Panc1 (cell line): ENCODE results near the gene IRS1. TPM values are rescaled to one million over a fixed set of nuclear protein-coding genes. Genes with fewer than 3 reads are reported as not detected.

Experiments
- ATAC-seq: fragments of 200-7000 bp; cut with Tn5 transposase; 2 replicates; pipeline ENCODE4 v1.9.1; 2020; ENCODE audit warnings: mild to moderate bottlenecking, moderate library complexity
- BruUV-seq: library from RNA; stranded (reverse); fragments of 400-500 nt; replicated peaks from 2 replicates; lab custom pipeline; 2021; lab: Mats Ljungman, UMichigan
- CTCF ChIA-PET: fragments of 300-600 bp; sonication (Branson Sonifier 250); formaldehyde crosslinking; loops from one replicate; lab custom pipeline; 2022; ENCODE audit warnings: antibody characterized with exemption; lab: Charles Lee
- POLR2A ChIA-PET: fragments of 300-600 bp; sonication (Branson Sonifier 250); formaldehyde crosslinking; loops from one replicate; lab custom pipeline; 2022; ENCODE audit warnings: antibody characterized with exemption; lab: Charles Lee
- DNase-seq: peaks from one replicate; pipeline ENCODE4 v3.0.0-alpha.2; 2010; ENCODE audit warnings: low read depth, low spot score
- H3K27ac ChIP-seq: 2 replicates; pipeline ENCODE4 v1.5.1; 2011; ENCODE audit warnings: mild to moderate bottlenecking, low read length, inconsistent platforms
- H3K27me3 ChIP-seq: fragments of 200-500 bp; sonication (Bioruptor generic); 2 replicates; pipeline ENCODE4 v1.6.0; 2014; ENCODE audit warnings: low read length, inconsistent platforms; ENCODE audit not compliant: control insufficient read depth, insufficient read depth
- H3K36me3 ChIP-seq: fragments of 200-500 bp; sonication (Bioruptor generic); 2 replicates; pipeline ENCODE4 v1.5.1; 2014; ENCODE audit warnings: inconsistent platforms, mild to moderate bottlenecking, low read length, moderate library complexity; ENCODE audit not compliant: control insufficient read depth, insufficient read depth
- H3K4me1 ChIP-seq: 2 replicates; pipeline ENCODE4 v1.5.1; 2011; ENCODE audit warnings: inconsistent platforms, mild to moderate bottlenecking, low read length, moderate library complexity; ENCODE audit not compliant: control insufficient read depth, insufficient read depth
- H3K4me3 ChIP-seq, 2 experiments: 2 replicates each; pipeline ENCODE4 v1.5.1; 2011 to 2012; ENCODE audit warnings: low read depth in 2 of 2, low read length in 2 of 2, mild to moderate bottlenecking in 2 of 2, inconsistent platforms in 1 of 2, moderate library complexity in 1 of 2
- H3K9me3 ChIP-seq: fragments of 200-500 bp; sonication (Bioruptor generic); 2 replicates; pipeline ENCODE4 v1.5.1; 2014; ENCODE audit warnings: low read depth, mild to moderate bottlenecking, inconsistent platforms, low read length, moderate library complexity; ENCODE audit not compliant: control insufficient read depth, insufficient read depth
- POLR2AphosphoS5 ChIP-seq: IDR thresholded peaks from 2 replicates; pipeline ENCODE4 v1.6.1; 2012; ENCODE audit warnings: mild to moderate bottlenecking, low read depth, low read length, moderate library complexity
- SIN3A ChIP-seq: IDR thresholded peaks from 2 replicates; pipeline ENCODE4 v1.6.1; 2012; ENCODE audit warnings: low read depth, mild to moderate bottlenecking, low read length, moderate library complexity, borderline replicate concordance; ENCODE audit not compliant: insufficient read depth
- TCF7L2 ChIP-seq: IDR thresholded peaks from 2 replicates; pipeline ENCODE4 v1.6.1; 2011; ENCODE audit warnings: mild to moderate bottlenecking, low read depth, low read length, inconsistent platforms
- in situ Hi-C: cut with HindIII; loops from 2 replicates; pipeline ENCODE4 v1.10.0; 2016; ENCODE audit warnings: low sequenced_read_pairs, low pct_unique_long_range_greater_than_20kb
- intact Hi-C: fragments of 100-400 bp; cut with micrococcal nuclease; formaldehyde crosslinking; loops from one replicate; pipeline ENCODE4 v1.10.0; 2022; ENCODE audit not compliant: unreplicated experiment
- total RNA-seq: library from RNA; stranded (reverse); gene quantifications from one replicate; pipeline ENCODE4 v1.2.1, GENCODE V29; 2021; ENCODE audit not compliant: unreplicated experiment
- TF ChIP-seq, protein P1 (sequence below): fragments of 450-650 bp; IDR thresholded peaks from 2 replicates; pipeline ENCODE4 v1.5.1; 2017; ENCODE audit warnings: mild to moderate bottlenecking
- TF ChIP-seq, protein P2 (sequence below), 2 experiments: IDR thresholded peaks; 2 replicates each; pipeline ENCODE4 v1.6.1; 2011 to 2012; ENCODE audit warnings: low read depth in 2 of 2, control low read depth in 1 of 2, low read length in 1 of 2, mild to moderate bottlenecking in 1 of 2, moderate library complexity in 1 of 2; ENCODE audit not compliant: insufficient read depth in 1 of 2

The IRS1 gene
- total RNA-seq, 1 experiment from 2014 or later: 27.3 TPM

DNA sequence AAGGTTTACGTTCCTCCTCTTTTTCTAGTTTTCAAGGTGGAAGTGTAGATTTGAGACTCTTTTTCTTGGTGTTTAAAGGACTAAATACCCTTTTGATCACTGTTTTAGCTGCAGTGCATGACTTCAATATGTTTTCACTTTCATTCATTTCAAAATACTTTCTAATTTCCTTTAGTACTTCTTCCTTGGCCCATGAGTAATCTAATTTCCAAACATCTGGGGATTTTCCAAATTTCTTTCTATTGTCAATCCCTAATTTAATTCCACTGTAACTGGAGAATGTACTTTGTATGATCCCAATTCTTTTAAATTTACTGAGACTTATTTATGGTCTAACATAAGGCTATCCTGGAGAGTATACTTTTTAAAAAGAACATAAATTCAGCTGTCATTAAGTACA, 32.4 kb upstream of the IRS1 start:
- BruUV-seq: no TSS peak
- ChIA-PET CTCF (no interaction called here), POLR2A (no interaction called here)

DNA sequence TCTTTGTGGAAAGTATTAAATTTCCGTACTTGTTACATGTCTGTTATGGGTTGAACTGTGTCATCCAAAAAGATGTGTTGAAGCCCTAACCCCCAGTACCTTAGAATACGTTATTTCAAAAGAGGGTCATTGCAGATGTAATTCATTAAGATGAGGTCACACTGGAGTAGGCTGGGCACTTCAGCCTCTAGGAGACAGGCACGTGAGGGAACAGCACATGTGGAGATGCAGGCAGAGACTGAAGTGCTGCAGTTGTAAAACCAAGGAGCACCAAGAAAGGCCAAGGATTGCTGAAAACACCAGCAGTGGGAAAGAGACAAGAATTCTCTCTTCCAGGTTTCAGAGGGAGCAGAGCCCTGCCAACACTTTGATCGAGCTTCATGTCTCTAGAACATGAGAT, 31.6 kb upstream of the IRS1 start:
- Histone ChIP-seq H3K27ac (no peak overlapping the region), H3K36me3 (no peaks in the 10 kb centered on the region), H3K4me3 (no peak overlapping the region), H3K4me1 (peaks cover 3% of the 10 kb centered on the region; the same call in 1 of the 2 replicates), H3K27me3 (no peaks in the 10 kb centered on the region), H3K9me3 (no peaks in the 10 kb centered on the region)
- in situ Hi-C loops: no loop called here
- DNase-seq: no peak
- intact Hi-C loops: no loop called here
- ATAC-seq: no peak
- TF ChIP-seq, protein P1, sequence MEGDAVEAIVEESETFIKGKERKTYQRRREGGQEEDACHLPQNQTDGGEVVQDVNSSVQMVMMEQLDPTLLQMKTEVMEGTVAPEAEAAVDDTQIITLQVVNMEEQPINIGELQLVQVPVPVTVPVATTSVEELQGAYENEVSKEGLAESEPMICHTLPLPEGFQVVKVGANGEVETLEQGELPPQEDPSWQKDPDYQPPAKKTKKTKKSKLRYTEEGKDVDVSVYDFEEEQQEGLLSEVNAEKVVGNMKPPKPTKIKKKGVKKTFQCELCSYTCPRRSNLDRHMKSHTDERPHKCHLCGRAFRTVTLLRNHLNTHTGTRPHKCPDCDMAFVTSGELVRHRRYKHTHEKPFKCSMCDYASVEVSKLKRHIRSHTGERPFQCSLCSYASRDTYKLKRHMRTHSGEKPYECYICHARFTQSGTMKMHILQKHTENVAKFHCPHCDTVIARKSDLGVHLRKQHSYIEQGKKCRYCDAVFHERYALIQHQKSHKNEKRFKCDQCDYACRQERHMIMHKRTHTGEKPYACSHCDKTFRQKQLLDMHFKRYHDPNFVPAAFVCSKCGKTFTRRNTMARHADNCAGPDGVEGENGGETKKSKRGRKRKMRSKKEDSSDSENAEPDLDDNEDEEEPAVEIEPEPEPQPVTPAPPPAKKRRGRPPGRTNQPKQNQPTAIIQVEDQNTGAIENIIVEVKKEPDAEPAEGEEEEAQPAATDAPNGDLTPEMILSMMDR: no peak
- no peak for TF ChIP-seq TCF7L2
- TF ChIP-seq, protein P2, sequence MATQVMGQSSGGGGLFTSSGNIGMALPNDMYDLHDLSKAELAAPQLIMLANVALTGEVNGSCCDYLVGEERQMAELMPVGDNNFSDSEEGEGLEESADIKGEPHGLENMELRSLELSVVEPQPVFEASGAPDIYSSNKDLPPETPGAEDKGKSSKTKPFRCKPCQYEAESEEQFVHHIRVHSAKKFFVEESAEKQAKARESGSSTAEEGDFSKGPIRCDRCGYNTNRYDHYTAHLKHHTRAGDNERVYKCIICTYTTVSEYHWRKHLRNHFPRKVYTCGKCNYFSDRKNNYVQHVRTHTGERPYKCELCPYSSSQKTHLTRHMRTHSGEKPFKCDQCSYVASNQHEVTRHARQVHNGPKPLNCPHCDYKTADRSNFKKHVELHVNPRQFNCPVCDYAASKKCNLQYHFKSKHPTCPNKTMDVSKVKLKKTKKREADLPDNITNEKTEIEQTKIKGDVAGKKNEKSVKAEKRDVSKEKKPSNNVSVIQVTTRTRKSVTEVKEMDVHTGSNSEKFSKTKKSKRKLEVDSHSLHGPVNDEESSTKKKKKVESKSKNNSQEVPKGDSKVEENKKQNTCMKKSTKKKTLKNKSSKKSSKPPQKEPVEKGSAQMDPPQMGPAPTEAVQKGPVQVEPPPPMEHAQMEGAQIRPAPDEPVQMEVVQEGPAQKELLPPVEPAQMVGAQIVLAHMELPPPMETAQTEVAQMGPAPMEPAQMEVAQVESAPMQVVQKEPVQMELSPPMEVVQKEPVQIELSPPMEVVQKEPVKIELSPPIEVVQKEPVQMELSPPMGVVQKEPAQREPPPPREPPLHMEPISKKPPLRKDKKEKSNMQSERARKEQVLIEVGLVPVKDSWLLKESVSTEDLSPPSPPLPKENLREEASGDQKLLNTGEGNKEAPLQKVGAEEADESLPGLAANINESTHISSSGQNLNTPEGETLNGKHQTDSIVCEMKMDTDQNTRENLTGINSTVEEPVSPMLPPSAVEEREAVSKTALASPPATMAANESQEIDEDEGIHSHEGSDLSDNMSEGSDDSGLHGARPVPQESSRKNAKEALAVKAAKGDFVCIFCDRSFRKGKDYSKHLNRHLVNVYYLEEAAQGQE (IDR thresholded peaks at IDR 0.05; ENCODE audit: insufficient read depth in 1 of 2, low read depth in 2 of 2, low read length in 1 of 2): no peak
- TF ChIP-seq POLR2AphosphoS5: no peak
- no peak for TF ChIP-seq SIN3A
- BruUV-seq: no TSS peak
- CTCF ChIA-PET: no interaction called here
- POLR2A ChIA-PET: no interaction called here

More for the DNA sequence above, 32.4 kb upstream of the IRS1 start:
- H3K36me3 ChIP-seq: no peaks in the 10 kb centered on the region
- ATAC-seq (no peak), DNase-seq (no peak)
- in situ Hi-C loops (no loop called here), intact Hi-C loops (no loop called here)
- H3K4me1 ChIP-seq: peaks cover 8% of the 10 kb centered on the region
- H3K27ac ChIP-seq: no peak overlapping the region
- no peaks in the 10 kb centered on the region for H3K27me3 ChIP-seq
- TF ChIP-seq TCF7L2: no peak
- no peak for TF ChIP-seq SIN3A
- no peak for TF ChIP-seq POLR2AphosphoS5
- TF ChIP-seq, protein P2 (IDR thresholded peaks at IDR 0.05; ENCODE audit: insufficient read depth in 1 of 2, low read depth in 2 of 2, low read length in 1 of 2): no peak
- TF ChIP-seq, protein P1: no peak
- H3K9me3 ChIP-seq: no peaks in the 10 kb centered on the region
- H3K4me3 ChIP-seq: no peak overlapping the region
